ENCODE measurements around the gene TMEM231. TPM values are rescaled to one million over a fixed set of nuclear protein-coding genes. Genes with fewer than 3 reads are reported as not detected.

Gene TMEM231
- total RNA-seq, 1 donor from 2014 or later = 5.2 TPM

- DNase-seq (ENCODE audit: low read depth in 2 of 2) = no peak
Observed at GRCh38 chr16:75494184-75494583, 61.9 kb downstream of the TMEM231 start.

- no peak for DNase-seq (ENCODE audit: low read depth in 2 of 2)
Observed at GRCh38 chr16:75491876-75492275, 64.2 kb downstream of the TMEM231 start.

- no peak for DNase-seq (ENCODE audit: low read depth in 2 of 2)
Observed at GRCh38 chr16:75488322-75488721, 67.7 kb downstream of the TMEM231 start.

Other genes with a start within 250 kb of the TMEM231 start
- 40.9 and 46.2 TPM in 2 replicates for gene CFDP1, start 122.7 kb downstream of the TMEM231 start, total RNA-seq
- gene TMEM170A, start 91.6 kb downstream of the TMEM231 start, total RNA-seq = 25.5 and 43.1 TPM in 2 replicates
- 0.44 and 0.99 TPM in 2 replicates for gene CHST6, start 60.8 kb downstream of the TMEM231 start, total RNA-seq
- gene CHST5, start 20.1 kb downstream of the TMEM231 start, total RNA-seq = not detected in 2 replicates
- 39.7 and 77.0 TPM in 2 replicates for gene GABARAPL2, start 10.1 kb upstream of the TMEM231 start, total RNA-seq
- gene ADAT1, start 67.0 kb upstream of the TMEM231 start, total RNA-seq = 43.2 and 56.9 TPM in 2 replicates
- gene KARS1, start 91.4 kb upstream of the TMEM231 start, total RNA-seq = 119 and 121 TPM in 2 replicates
- 27.7 and 42.3 TPM in 2 replicates for gene TERF2IP, start 91.5 kb upstream of the TMEM231 start, total RNA-seq
- not detected in 2 replicates for gene CPHXL2, start 120.8 kb upstream of the TMEM231 start, total RNA-seq
- gene DUXB, start 145.2 kb upstream of the TMEM231 start, total RNA-seq = not detected in 2 replicates
- not detected in 2 replicates for gene CPHXL, start 170.2 kb upstream of the TMEM231 start, total RNA-seq

All from lung microvascular endothelial cell (primary cell).